IMR-90 (cell line): Measurements from ENCODE around the gene PRKAG2. TPM values are rescaled to one million over a fixed set of nuclear protein-coding genes. Genes with fewer than 3 reads are reported as not detected.

Experiments
- ATAC-seq: fragments of 200-7000 bp; cut with Tn5 transposase; 2 replicates; pipeline ENCODE4 v1.9.1; 2020; ENCODE audit warnings: low read depth, mild to moderate bottlenecking, moderate library complexity
- BruUV-seq: library from RNA; stranded (reverse); fragments of 400-500 nt; replicated peaks from 2 replicates; lab custom pipeline; 2021; lab: Mats Ljungman, UMichigan
- CTCF ChIA-PET: fragments of 300-600 bp; formaldehyde crosslinking; extraction: SDS; loops from one replicate; lab custom pipeline; 2021; ENCODE audit warnings: antibody characterized with exemption; lab: Yijun Ruan, JAX
- POLR2A ChIA-PET: fragments of 300-600 bp; sonication (Branson Sonifier 250); formaldehyde crosslinking; loops from one replicate; lab custom pipeline; 2022; ENCODE audit warnings: antibody characterized with exemption; ENCODE audit not compliant: unreplicated experiment; lab: Charles Lee
- DNase-seq: peaks from one replicate; pipeline ENCODE4 v3.0.0; 2013
- H2AFZ ChIP-seq: replicated peaks from 2 replicates; pipeline ENCODE3; 2013; ENCODE audit warnings: low read length, mild to moderate bottlenecking; ENCODE audit not compliant: poor library complexity
- H2AK5ac ChIP-seq: 2 replicates; pipeline ENCODE4 v1.6.1; 2013; ENCODE audit warnings: low read depth, low read length, inconsistent platforms
- H2AK9ac ChIP-seq: replicated peaks from 2 replicates; pipeline ENCODE3; 2013; ENCODE audit warnings: mild to moderate bottlenecking, low read depth, low read length, moderate library complexity; ENCODE audit not compliant: poor library complexity
- H2BK120ac ChIP-seq: 2 replicates; pipeline ENCODE4 v1.6.1; 2013; ENCODE audit warnings: low read depth, low read length, inconsistent platforms
- H2BK15ac ChIP-seq: 3 replicates; pipeline ENCODE4 v1.6.1; 2013; ENCODE audit warnings: low read depth, low read length, inconsistent platforms
- H2BK20ac ChIP-seq: 2 replicates; pipeline ENCODE4 v1.6.1; 2013; ENCODE audit warnings: low read depth, mild to moderate bottlenecking, inconsistent platforms, low read length, moderate library complexity
- H2BK5ac ChIP-seq: 2 replicates; pipeline ENCODE4 v1.6.1; 2013; ENCODE audit warnings: mild to moderate bottlenecking, low read depth, low read length, inconsistent platforms; ENCODE audit not compliant: poor library complexity, severe bottlenecking
- H3K14ac ChIP-seq: replicated peaks from 2 replicates; pipeline ENCODE4 v1.6.1; 2013; ENCODE audit warnings: low read depth, low read length, inconsistent platforms
- H3K18ac ChIP-seq: 2 replicates; pipeline ENCODE4 v1.6.1; 2013; ENCODE audit warnings: low read depth, low read length, control low read depth
- H3K23ac ChIP-seq: 2 replicates; pipeline ENCODE4 v1.6.1; 2013; ENCODE audit warnings: low read depth, low read length, inconsistent platforms
- H3K27ac ChIP-seq: 2 replicates; pipeline ENCODE4 v1.5.1; 2013; ENCODE audit warnings: mild to moderate bottlenecking, control low read depth, low read length; ENCODE audit not compliant: insufficient read depth
- H3K27me3 ChIP-seq: 2 replicates; pipeline ENCODE4 v1.6.1; 2013; ENCODE audit warnings: low read length; ENCODE audit not compliant: control insufficient read depth, insufficient read depth
- H3K36me3 ChIP-seq: 2 replicates; pipeline ENCODE4 v1.6.1; 2013; ENCODE audit warnings: low read length, mixed read lengths; ENCODE audit not compliant: control insufficient read depth, insufficient read depth
- H3K4ac ChIP-seq: 2 replicates; pipeline ENCODE4 v1.6.1; 2013; ENCODE audit warnings: low read depth, low read length, inconsistent platforms
- H3K4me1 ChIP-seq: 2 replicates; pipeline ENCODE4 v1.6.1; 2013; ENCODE audit warnings: low read length, mixed read lengths; ENCODE audit not compliant: control insufficient read depth, insufficient read depth
- H3K4me2 ChIP-seq: 2 replicates; pipeline ENCODE4 v1.6.1; 2013; ENCODE audit warnings: low read depth, mild to moderate bottlenecking, control low read depth, low read length, moderate library complexity
- H3K4me3 ChIP-seq: 2 replicates; pipeline ENCODE4 v1.5.1; 2013; ENCODE audit warnings: low read depth, mild to moderate bottlenecking, control low read depth, low read length, moderate library complexity; ENCODE audit not compliant: insufficient read depth
- H3K56ac ChIP-seq: 2 replicates; pipeline ENCODE4 v1.6.1; 2013; ENCODE audit warnings: low read length, inconsistent platforms; ENCODE audit not compliant: insufficient read depth; ENCODE audit errors: extremely low read depth
- H3K79me1 ChIP-seq, 2 experiments: 2 replicates each; pipeline ENCODE4 v1.6.1; 2013; ENCODE audit warnings: low read length in 2 of 2, inconsistent platforms in 1 of 2, low read depth in 1 of 2
- H3K9ac ChIP-seq: 2 replicates; pipeline ENCODE4 v1.6.1; 2013; ENCODE audit warnings: low read depth, low read length, control low read depth
- H3K9me1 ChIP-seq: 2 replicates; pipeline ENCODE4 v1.6.1; 2013; ENCODE audit warnings: low read length, inconsistent platforms; ENCODE audit not compliant: insufficient read depth
- H3K9me3 ChIP-seq: 2 replicates; pipeline ENCODE4 v1.6.1; 2013; ENCODE audit warnings: low read length; ENCODE audit not compliant: control insufficient read depth, insufficient read depth
- H4K20me1 ChIP-seq: 2 replicates; pipeline ENCODE4 v1.6.1; 2013; ENCODE audit warnings: low read length, inconsistent platforms; ENCODE audit not compliant: insufficient read depth
- H4K5ac ChIP-seq: 2 replicates; pipeline ENCODE4 v1.6.1; 2013; ENCODE audit warnings: mild to moderate bottlenecking, low read depth, low read length, control low read depth
- H4K8ac ChIP-seq, 2 experiments: 2 replicates each; pipeline ENCODE4 v1.6.1; 2013; ENCODE audit warnings: low read depth in 2 of 2, low read length in 2 of 2, control low read depth in 1 of 2, inconsistent platforms in 1 of 2
- H4K91ac ChIP-seq: 2 replicates; pipeline ENCODE4 v1.6.1; 2013; ENCODE audit warnings: low read depth, low read length, inconsistent platforms; ENCODE audit not compliant: insufficient read depth
- BHLHE40 ChIP-seq: fragments of 150-350 bp; IDR thresholded peaks from 2 replicates; pipeline ENCODE4 v1.6.1; 2016; ENCODE audit warnings: mild to moderate bottlenecking, low read depth, low read length
- CHD1 ChIP-seq: IDR thresholded peaks from 2 replicates; pipeline ENCODE4 v1.6.1; 2012; ENCODE audit warnings: low read depth, low read length, improper control_type of control experiment
- MAZ ChIP-seq: IDR thresholded peaks from 2 replicates; pipeline ENCODE4 v1.6.1; 2012; ENCODE audit warnings: low read depth, mild to moderate bottlenecking, low read length, improper control_type of control experiment, moderate library complexity, borderline replicate concordance
- MXI1 ChIP-seq: IDR thresholded peaks from 2 replicates; pipeline ENCODE4 v1.6.1; 2012; ENCODE audit warnings: low read depth, mild to moderate bottlenecking, low read length, moderate library complexity, borderline replicate concordance
- RAD21 ChIP-seq: IDR thresholded peaks from 2 replicates; pipeline ENCODE4 v1.6.1; 2012; ENCODE audit warnings: low read length, improper control_type of control experiment
- RCOR1 ChIP-seq: IDR thresholded peaks from 2 replicates; pipeline ENCODE4 v1.6.1; 2012; ENCODE audit warnings: mild to moderate bottlenecking, low read length, improper control_type of control experiment; ENCODE audit not compliant: insufficient replicate concordance
- SMC3 ChIP-seq: fragments of 150-350 bp; IDR thresholded peaks from 2 replicates; pipeline ENCODE4 v1.6.1; 2016; ENCODE audit warnings: low read depth, mild to moderate bottlenecking, antibody characterized with exemption, low read length, moderate library complexity
- WGBS, 2 experiments: methylation state at CpG; one replicate each; pipeline versions ENCODE4 v1.1.5 to v1.1.7; 2013; ENCODE audit warnings: missing lambda C conversion rate in 2 of 2; ENCODE audit not compliant: insufficient read length in 1 of 2; ENCODE audit errors: extremely low coverage in 2 of 2; 5-methylcytosine and 5-hydroxymethylcytosine counted together
- dilution Hi-C: fragments of 300-500 bp; cut with HindIII; formaldehyde crosslinking; loops from one replicate; pipeline ENCODE4 v1.14.3; 2018; ENCODE audit warnings: low sequenced_read_pairs; ENCODE audit not compliant: unreplicated experiment
- in situ Hi-C: fragments of 300-500 bp; cut with MboI; formaldehyde crosslinking; loops from 3 replicates; pipeline ENCODE4 v1.14.3; 2019; ENCODE audit warnings: low sequenced_read_pairs, inconsistent platforms, mixed read lengths
- intact Hi-C: fragments of 100-400 bp; cut with micrococcal nuclease; formaldehyde crosslinking; loops from 2 replicates; pipeline ENCODE4 v1.10.0; 2022
- polyA plus RNA-seq, 3 experiments: library from polyadenylated mRNA; depleted of rRNA; stranded (reverse); fragments of >200 nt; gene quantifications; 2 replicates each; pipeline ENCODE4 v1.2.3, GENCODE V29; 2012; ENCODE audit warnings: low replicate concordance in 1 of 3
- total RNA-seq: library from RNA; depleted of rRNA; stranded (reverse); fragments of >200 nt; gene quantifications from 2 replicates; pipeline ENCODE4 v1.2.3, GENCODE V29; 2012
- TF ChIP-seq, protein P1 (sequence below): fragments of 150-350 bp; IDR thresholded peaks from 2 replicates; pipeline ENCODE4 v1.6.1; 2017; ENCODE audit warnings: mild to moderate bottlenecking, antibody characterized with exemption, low read length, low read depth
- TF ChIP-seq, protein P2 (sequence below): fragments of 150-350 bp; IDR thresholded peaks from 2 replicates; pipeline ENCODE4 v1.6.1; 2016; ENCODE audit warnings: low read depth, mild to moderate bottlenecking, low read length, moderate library complexity, borderline replicate concordance
- TF ChIP-seq, protein P3 (sequence below): conservative IDR thresholded peaks from 2 replicates; pipeline ENCODE4 v1.5.1; 2012; ENCODE audit warnings: mild to moderate bottlenecking, low read depth, low read length, improper control_type of control experiment

The PRKAG2 gene
- total and polyA plus RNA-seq, 2 of the 4 experiments (the other 2 are of a cell fraction), result 15.4 to 21.6 TPM

GRCh38 chr7:151804756-151805155, 72.2 kb downstream of the PRKAG2 start:
- Histone ChIP-seq H3K14ac (no peak overlapping the region), H3K9me3 (no peaks in the 10 kb centered on the region), H3K4me3 (no peak overlapping the region), H2AK9ac (no peak overlapping the region), H3K9me1 (0 out of 2 replicates have a peak, but pooled peaks cover 2% of the 10 kb centered on the region), H3K4ac (no peak overlapping the region), H2BK5ac (no peak overlapping the region), H3K27ac (no peak overlapping the region), H2BK15ac (no peak overlapping the region), H4K91ac (no peak overlapping the region), H4K20me1 (no peaks in the 10 kb centered on the region), H3K79me1 (no peaks in the 10 kb centered on the region), H2BK120ac (no peak overlapping the region), H3K23ac (no peak overlapping the region), H4K8ac (no peak overlapping the region), H3K56ac (no peak overlapping the region), H3K9ac (no peak overlapping the region), H2AFZ (no peak overlapping the region), H3K27me3 (peaks cover 47% of the 10 kb centered on the region), H4K5ac (no peak overlapping the region), H2AK5ac (no peak overlapping the region), H3K4me2 (no peak overlapping the region), H3K4me1 (no peaks in the 10 kb centered on the region), H2BK20ac (no peak overlapping the region), H3K18ac (no peak overlapping the region), H3K36me3 (no peaks in the 10 kb centered on the region)
- in situ Hi-C loops (no loop called here), dilution Hi-C loops (no loop called here), intact Hi-C loops (no loop called here)
- ChIA-PET POLR2A (no interaction called here), CTCF (no interaction called here)
- WGBS, 2 experiments, result 87% methylated on average over 3 of the region's 9 CpGs; no CpG with 5 or more reads in 1 of the 2 experiments
- TF ChIP-seq, protein P1, sequence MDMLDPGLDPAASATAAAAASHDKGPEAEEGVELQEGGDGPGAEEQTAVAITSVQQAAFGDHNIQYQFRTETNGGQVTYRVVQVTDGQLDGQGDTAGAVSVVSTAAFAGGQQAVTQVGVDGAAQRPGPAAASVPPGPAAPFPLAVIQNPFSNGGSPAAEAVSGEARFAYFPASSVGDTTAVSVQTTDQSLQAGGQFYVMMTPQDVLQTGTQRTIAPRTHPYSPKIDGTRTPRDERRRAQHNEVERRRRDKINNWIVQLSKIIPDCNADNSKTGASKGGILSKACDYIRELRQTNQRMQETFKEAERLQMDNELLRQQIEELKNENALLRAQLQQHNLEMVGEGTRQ, result no peak
- TF ChIP-seq, protein P2, sequence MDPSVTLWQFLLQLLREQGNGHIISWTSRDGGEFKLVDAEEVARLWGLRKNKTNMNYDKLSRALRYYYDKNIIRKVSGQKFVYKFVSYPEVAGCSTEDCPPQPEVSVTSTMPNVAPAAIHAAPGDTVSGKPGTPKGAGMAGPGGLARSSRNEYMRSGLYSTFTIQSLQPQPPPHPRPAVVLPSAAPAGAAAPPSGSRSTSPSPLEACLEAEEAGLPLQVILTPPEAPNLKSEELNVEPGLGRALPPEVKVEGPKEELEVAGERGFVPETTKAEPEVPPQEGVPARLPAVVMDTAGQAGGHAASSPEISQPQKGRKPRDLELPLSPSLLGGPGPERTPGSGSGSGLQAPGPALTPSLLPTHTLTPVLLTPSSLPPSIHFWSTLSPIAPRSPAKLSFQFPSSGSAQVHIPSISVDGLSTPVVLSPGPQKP, result no peak
- TF ChIP-seq, protein P3, sequence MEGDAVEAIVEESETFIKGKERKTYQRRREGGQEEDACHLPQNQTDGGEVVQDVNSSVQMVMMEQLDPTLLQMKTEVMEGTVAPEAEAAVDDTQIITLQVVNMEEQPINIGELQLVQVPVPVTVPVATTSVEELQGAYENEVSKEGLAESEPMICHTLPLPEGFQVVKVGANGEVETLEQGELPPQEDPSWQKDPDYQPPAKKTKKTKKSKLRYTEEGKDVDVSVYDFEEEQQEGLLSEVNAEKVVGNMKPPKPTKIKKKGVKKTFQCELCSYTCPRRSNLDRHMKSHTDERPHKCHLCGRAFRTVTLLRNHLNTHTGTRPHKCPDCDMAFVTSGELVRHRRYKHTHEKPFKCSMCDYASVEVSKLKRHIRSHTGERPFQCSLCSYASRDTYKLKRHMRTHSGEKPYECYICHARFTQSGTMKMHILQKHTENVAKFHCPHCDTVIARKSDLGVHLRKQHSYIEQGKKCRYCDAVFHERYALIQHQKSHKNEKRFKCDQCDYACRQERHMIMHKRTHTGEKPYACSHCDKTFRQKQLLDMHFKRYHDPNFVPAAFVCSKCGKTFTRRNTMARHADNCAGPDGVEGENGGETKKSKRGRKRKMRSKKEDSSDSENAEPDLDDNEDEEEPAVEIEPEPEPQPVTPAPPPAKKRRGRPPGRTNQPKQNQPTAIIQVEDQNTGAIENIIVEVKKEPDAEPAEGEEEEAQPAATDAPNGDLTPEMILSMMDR, result no peak
- no peak for TF ChIP-seq MAZ
- TF ChIP-seq CHD1, result no peak
- no peak for TF ChIP-seq RCOR1
- TF ChIP-seq BHLHE40, result no peak
- no peak for TF ChIP-seq MXI1
- TF ChIP-seq SMC3, result no peak
- TF ChIP-seq RAD21, result no peak
- BruUV-seq, result no TSS peak
- no peak for ATAC-seq
- DNase-seq, result no peak
